CD14-positive monocyte (primary cell): ENCODE results near the gene TJP1. TPM values are rescaled to one million over a fixed set of nuclear protein-coding genes. Genes with fewer than 3 reads are reported as not detected.
"Not testable (repeated sequence)": the region's sequence is repeated elsewhere in the genome, so short reads cannot be mapped to it uniquely, and the experiment has no call there.

Source experiments
- DNase-seq, 3 donors: peaks; one replicate each; pipeline ENCODE4 v3.0.0-alpha.2; 2011 to 2022
- H2AFZ ChIP-seq: 2 replicates; pipeline ENCODE4 v1.6.0; 2012; ENCODE audit warnings: mild to moderate bottlenecking, low read depth, low read length, inconsistent platforms; ENCODE audit not compliant: insufficient read depth, poor library complexity, severe bottlenecking
- H3K27ac ChIP-seq, 2 donors: 1 replicate in 1 of 2; 2 replicates in 1 of 2; pipeline ENCODE4 v1.5.1; 2012 to 2013; ENCODE audit warnings: low read length in 2 of 2, control low read depth in 1 of 2, inconsistent platforms in 1 of 2, low read depth in 1 of 2, mild to moderate bottlenecking in 1 of 2
- H3K27me3 ChIP-seq, 2 donors: one replicate each; pipeline versions ENCODE4 v1.6.0 to v1.6.1; 2011 to 2013; ENCODE audit warnings: low read length in 2 of 2; ENCODE audit not compliant: control insufficient read depth in 2 of 2, insufficient read depth in 2 of 2
- H3K36me3 ChIP-seq, 2 donors: replicated peaks in 1 of 2; 1 replicate in 1 of 2; 2 replicates in 1 of 2; pipeline versions ENCODE4 v1.5.1 to v1.6.1; 2012 to 2013; ENCODE audit warnings: low read length in 2 of 2, control low read depth in 1 of 2, inconsistent platforms in 1 of 2, mild to moderate bottlenecking in 1 of 2; ENCODE audit not compliant: insufficient read depth in 2 of 2, control insufficient read depth in 1 of 2
- H3K4me1 ChIP-seq, 2 donors: 1 replicate in 1 of 2; 2 replicates in 1 of 2; pipeline versions ENCODE4 v1.5.1 to v1.6.1; 2012 to 2013; ENCODE audit warnings: low read length in 2 of 2, control low read depth in 1 of 2, inconsistent platforms in 1 of 2, mild to moderate bottlenecking in 1 of 2, moderate library complexity in 1 of 2; ENCODE audit not compliant: insufficient read depth in 2 of 2, control insufficient read depth in 1 of 2
- H3K4me2 ChIP-seq: replicated peaks from 2 replicates; pipeline ENCODE3; 2012; ENCODE audit warnings: low read length, moderate library complexity, mild to moderate bottlenecking; ENCODE audit not compliant: poor library complexity, severe bottlenecking; ENCODE audit errors: extremely low read depth
- H3K4me3 ChIP-seq, 3 experiments: fragments of 200-600 bp in 1 of 3; sonication (generic) in 1 of 3; replicated peaks in 1 of 3; 1 replicate in 2 of 3; 2 replicates in 1 of 3; pipeline ENCODE4 v1.5.1; 2011 to 2013; ENCODE audit warnings: low read length in 3 of 3, mild to moderate bottlenecking in 3 of 3, control low read depth in 2 of 3, low read depth in 2 of 3, inconsistent platforms in 1 of 3, moderate library complexity in 1 of 3
- H3K79me2 ChIP-seq: 2 replicates; pipeline ENCODE4 v1.6.0; 2012; ENCODE audit warnings: mild to moderate bottlenecking, control low read depth, inconsistent platforms, low read length, moderate library complexity; ENCODE audit not compliant: insufficient read depth
- H3K9ac ChIP-seq: 2 replicates; pipeline ENCODE4 v1.6.0; 2017; ENCODE audit warnings: low read length, mild to moderate bottlenecking; ENCODE audit not compliant: insufficient read depth, poor library complexity, severe bottlenecking
- H3K9me3 ChIP-seq, 2 donors: replicated peaks in 1 of 2; 1 replicate in 1 of 2; 2 replicates in 1 of 2; pipeline versions ENCODE4 v1.5.1 to v1.6.1; 2012 to 2013; ENCODE audit warnings: low read length in 2 of 2, control low read depth in 1 of 2; ENCODE audit not compliant: control insufficient read depth in 1 of 2, insufficient read depth in 1 of 2
- H4K20me1 ChIP-seq: 2 replicates; pipeline ENCODE4 v1.6.0; 2012; ENCODE audit warnings: mild to moderate bottlenecking, low read length, control low read depth, moderate library complexity; ENCODE audit not compliant: insufficient read depth
- H3K27ac Mint-ChIP-seq, 7 donors: one replicate each; pipeline ENCODE4 v1.8.0; 2020; ENCODE audit warnings: mild to moderate bottlenecking in 7 of 7, mixed read lengths in 7 of 7, moderate library complexity in 6 of 7, inconsistent platforms in 2 of 7
- H3K27me3 Mint-ChIP-seq, 3 donors: one replicate each; pipeline ENCODE4 v1.8.0; 2021 to 2022; ENCODE audit warnings: low read depth in 3 of 3, mild to moderate bottlenecking in 3 of 3, mixed read lengths in 3 of 3, moderate library complexity in 3 of 3, inconsistent platforms in 1 of 3
- H3K36me3 Mint-ChIP-seq, 2 donors: one replicate each; pipeline ENCODE4 v1.8.0; 2020; ENCODE audit warnings: mixed read lengths in 2 of 2, inconsistent platforms in 1 of 2, mild to moderate bottlenecking in 1 of 2
- H3K4me1 Mint-ChIP-seq: one replicate; pipeline ENCODE4 v1.8.0; 2020; ENCODE audit warnings: mild to moderate bottlenecking, mixed read lengths
- H3K4me3 Mint-ChIP-seq, 2 donors: one replicate each; pipeline ENCODE4 v1.8.0; 2020; ENCODE audit warnings: mild to moderate bottlenecking in 2 of 2, mixed read lengths in 2 of 2, moderate library complexity in 1 of 2
- H3K9me3 Mint-ChIP-seq, 7 donors: one replicate each; pipeline ENCODE4 v1.8.0; 2020 to 2022; ENCODE audit warnings: mixed read lengths in 7 of 7, mild to moderate bottlenecking in 6 of 7, moderate library complexity in 6 of 7, inconsistent platforms in 2 of 7
- CTCF ChIP-seq: fragments of 200-600 bp; IDR thresholded peaks from one replicate; pipeline ENCODE4 v1.8.0; 2022; ENCODE audit warnings: antibody characterized with exemption, mild to moderate bottlenecking
- WGBS: methylation state at CpG from one replicate; pipeline ENCODE4 v1.1.5; 2013; ENCODE audit warnings: missing lambda C conversion rate; ENCODE audit not compliant: insufficient coverage; 5-methylcytosine and 5-hydroxymethylcytosine counted together
- intact Hi-C, 2 donors: fragments of 100-400 bp; cut with micrococcal nuclease; formaldehyde crosslinking; loops; one replicate each; pipeline versions ENCODE4 v1.15.0 to v1.15.1; 2023
- polyA plus RNA-seq, 3 donors: library from polyadenylated mRNA; depleted of rRNA in 1 of 3; unstranded in 2 of 3; stranded (reverse) in 1 of 3; fragments of 300-500 nt in 2 of 3; fragments of >200 nt in 1 of 3; fragmentation: Illumina TruSeq in 2 of 3; gene quantifications; 1 replicate in 2 of 3; 2 replicates in 1 of 3; pipeline ENCODE4 v1.2.3, GENCODE V29; 2012 to 2021

The TJP1 gene
- polyA plus RNA-seq, 3 donors = not detected

DNA sequence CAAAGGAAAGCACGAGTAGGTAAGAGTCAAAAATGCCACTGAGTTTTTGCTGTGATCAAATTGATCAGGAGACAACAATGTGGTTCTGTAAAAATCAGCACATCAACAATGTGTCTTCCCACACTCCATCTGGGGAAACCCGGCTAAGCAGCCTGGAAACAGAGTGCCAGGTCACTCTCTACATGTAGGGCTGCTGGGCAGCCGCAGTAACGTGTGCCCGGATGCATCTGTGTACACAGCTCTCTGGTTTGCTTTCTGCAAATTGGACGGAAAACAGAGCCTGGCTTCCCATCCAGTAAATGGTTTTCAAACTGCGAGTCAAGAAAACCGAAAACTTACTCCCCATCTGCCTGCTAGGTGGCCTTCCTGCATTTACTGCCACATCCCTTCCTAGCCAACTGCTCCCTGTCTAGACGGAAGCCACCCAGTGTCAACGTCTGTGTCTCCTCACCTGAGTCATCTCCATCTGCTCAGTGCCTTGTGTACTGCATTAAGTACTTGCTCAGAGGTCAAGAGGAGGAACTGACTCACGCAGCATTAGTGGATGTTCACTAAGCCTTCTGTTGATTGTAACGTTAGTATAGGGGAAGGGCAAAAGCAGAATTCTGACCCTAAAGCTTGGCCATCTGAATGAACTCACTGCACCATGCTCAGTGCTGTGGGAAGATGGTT lies 124.1 kb downstream of the TJP1 start:
- intact Hi-C loops = no loop called here
- no peaks in the 10 kb centered on the region for H3K36me3 ChIP-seq
- H3K9ac ChIP-seq = no peak overlapping the region
- Mint-ChIP-seq H3K9me3 (peaks cover 0 to 4% (median 2%) of the 10 kb centered on the region in 7 donors), H3K36me3 (no peaks in the 10 kb centered on the region), H3K27ac (no peak overlapping the region), H3K4me3 (no peak overlapping the region), H3K27me3 (peaks cover 0 to 4% (median 0%) of the 10 kb centered on the region in 3 donors), H3K4me1 (no peaks in the 10 kb centered on the region)
- no peaks in the 10 kb centered on the region for H4K20me1 ChIP-seq
- H3K79me2 ChIP-seq = no peaks in the 10 kb centered on the region
- no peaks in the 10 kb centered on the region for H3K4me1 ChIP-seq
- H3K27me3 ChIP-seq = no peaks in the 10 kb centered on the region
- no peak overlapping the region for H3K4me2 ChIP-seq
- TF ChIP-seq CTCF = no peak
- H3K9me3 ChIP-seq = no peaks in the 10 kb centered on the region
- DNase-seq = no peak
- no peak overlapping the region for H3K4me3 ChIP-seq
- 90% methylated on average over 11 of the region's 12 CpGs for WGBS
- no peak overlapping the region for H3K27ac ChIP-seq
- no peak overlapping the region for H2AFZ ChIP-seq

DNA sequence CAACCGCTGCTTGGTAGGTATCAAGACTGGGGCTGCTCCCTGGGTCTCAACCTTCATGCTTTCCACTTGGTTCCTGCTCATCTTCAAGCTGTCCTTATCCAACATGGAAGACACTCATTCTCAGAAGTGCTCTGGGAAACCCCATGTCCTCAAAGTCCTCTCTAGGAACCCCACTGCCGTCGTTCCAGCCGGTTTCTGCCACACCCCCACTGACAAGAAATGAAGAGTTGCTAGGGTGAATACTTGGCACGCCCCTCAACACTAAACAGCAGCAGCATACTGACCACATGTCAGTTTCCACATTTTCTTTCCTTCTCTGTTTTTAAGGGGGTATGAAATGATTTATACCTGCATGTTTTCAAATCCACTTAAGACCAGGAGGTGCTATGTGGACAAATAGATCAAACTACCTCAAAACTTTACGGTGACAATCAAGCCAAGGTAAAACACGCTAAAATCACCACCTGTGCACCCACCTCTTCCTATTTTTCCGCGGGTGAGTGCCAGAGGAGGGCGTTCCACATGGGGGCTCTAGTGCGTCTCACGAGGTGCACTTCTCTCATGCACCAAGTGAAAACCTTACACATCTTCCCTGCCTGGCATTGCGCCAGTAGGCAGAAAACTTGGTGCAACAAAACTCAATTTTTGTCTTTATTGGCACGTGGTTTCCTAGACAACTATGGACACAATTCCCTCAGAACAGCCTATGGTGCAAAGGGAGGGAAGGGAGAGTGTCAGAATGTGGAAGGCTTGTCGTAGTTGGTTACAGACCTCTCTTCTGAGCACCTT lies 125.1 kb downstream of the TJP1 start:
- Mint-ChIP-seq H3K27ac (peak overlapping the region in 1 of 7 donors; percentile 54), H3K27me3 (peaks cover 0 to 4% (median 0%) of the 10 kb centered on the region in 3 donors), H3K4me3 (no peak overlapping the region), H3K36me3 (no peaks in the 10 kb centered on the region), H3K4me1 (no peaks in the 10 kb centered on the region), H3K9me3 (peaks cover 0 to 4% (median 2%) of the 10 kb centered on the region in 7 donors)
- no peaks in the 10 kb centered on the region for H3K4me1 ChIP-seq
- WGBS = 90% methylated on average over 11 of the region's 15 CpGs
- H3K4me2 ChIP-seq = no peak overlapping the region
- H3K79me2 ChIP-seq = no peaks in the 10 kb centered on the region
- H3K27me3 ChIP-seq = no peaks in the 10 kb centered on the region
- DNase-seq = no peak
- no peaks in the 10 kb centered on the region for H3K36me3 ChIP-seq
- no peaks in the 10 kb centered on the region for H4K20me1 ChIP-seq
- H3K4me3 ChIP-seq = no peak overlapping the region
- H3K27ac ChIP-seq = no peak overlapping the region
- H2AFZ ChIP-seq = no peak overlapping the region
- no peak overlapping the region for H3K9ac ChIP-seq
- TF ChIP-seq CTCF = no peak
- intact Hi-C loops = no loop called here
- H3K9me3 ChIP-seq = no peaks in the 10 kb centered on the region

DNA sequence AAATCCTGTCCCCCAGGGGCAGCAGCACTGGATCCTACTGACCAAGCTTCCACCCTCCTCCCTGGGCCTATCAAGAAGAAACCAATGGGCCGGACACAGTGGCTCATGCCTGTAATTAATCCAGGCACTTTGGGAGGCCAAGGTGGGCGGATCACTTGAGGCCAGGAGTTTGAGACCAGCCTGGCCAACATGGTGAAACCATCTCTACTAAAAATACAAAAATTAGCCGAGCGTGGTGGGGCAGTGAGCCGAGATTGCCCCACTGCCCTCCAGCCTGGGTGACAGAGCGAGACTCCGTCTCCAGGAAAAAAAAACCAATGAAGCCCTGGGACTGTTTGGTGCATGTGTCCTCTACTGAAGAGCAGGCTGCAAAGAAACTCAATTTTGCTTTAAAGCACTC lies 125.8 kb downstream of the TJP1 start:
- H3K27ac Mint-ChIP-seq, H2AFZ ChIP-seq, H3K27ac ChIP-seq, intact Hi-C loops, H4K20me1 ChIP-seq, H3K4me3 Mint-ChIP-seq, H3K9me3 ChIP-seq, H3K27me3 Mint-ChIP-seq, H3K4me2 ChIP-seq, H3K4me1 Mint-ChIP-seq, H3K79me2 ChIP-seq, H3K36me3 Mint-ChIP-seq, H3K4me3 ChIP-seq, H3K27me3 ChIP-seq, H3K36me3 ChIP-seq, DNase-seq, H3K9ac ChIP-seq, H3K9me3 Mint-ChIP-seq, H3K4me1 ChIP-seq: not testable (repeated sequence)
- WGBS = 96% methylated on average over 7 of the region's 7 CpGs
